GM12878 (cell line): ENCODE results near the gene YBX3. TPM values are rescaled to one million over a fixed set of nuclear protein-coding genes. Genes with fewer than 3 reads are reported as not detected.

ENCODE experiments used
- ATAC-seq: fragments of 200-7000 bp; cut with Tn5 transposase; 3 replicates; pipeline ENCODE4 v1.9.1; 2020; ENCODE audit warnings: mild to moderate bottlenecking, moderate library complexity
- BruUV-seq: library from RNA; stranded (reverse); fragments of 400-500 nt; replicated peaks from 2 replicates; lab custom pipeline; 2021; lab: Mats Ljungman, UMichigan
- CTCF ChIA-PET: fragments of 300-600 bp; sonication (Branson Sonifier 250); formaldehyde crosslinking; extraction: SDS; loops from one replicate; lab custom pipeline; 2021; ENCODE audit warnings: inconsistent platforms; lab: Yijun Ruan, JAX
- POLR2A ChIA-PET: fragments of 350-600 bp; formaldehyde crosslinking; extraction: SDS; loops from one replicate; lab custom pipeline; 2021; ENCODE audit warnings: inconsistent platforms; lab: Charles Lee
- RAD21 ChIA-PET: fragments of 300-600 bp; sonication (Branson Sonifier 250); formaldehyde crosslinking; loops from one replicate; lab custom pipeline; 2023; ENCODE audit warnings: antibody characterized with exemption; ENCODE audit not compliant: unreplicated experiment; lab: Charles Lee
- SMC1A ChIA-PET: fragments of 300-600 bp; sonication (Branson Sonifier 250); formaldehyde crosslinking; loops from one replicate; lab custom pipeline; 2023; ENCODE audit not compliant: unreplicated experiment, uncharacterized antibody; lab: Charles Lee
- DNase-seq: peaks from one replicate; pipeline ENCODE4 v3.0.0-alpha.2; 2011; ENCODE audit warnings: low read depth, low spot score
- FAIRE-seq: peaks from 3 replicates; lab custom pipeline; 2011; peaks lifted over from hg19 to GRCh38; lab: Jason Lieb, UNC
- H2AFZ ChIP-seq: 2 replicates; pipeline ENCODE4 v1.6.0; 2011; ENCODE audit warnings: low read depth, low read length, control low read depth; ENCODE audit not compliant: control insufficient read depth
- H3K27ac ChIP-seq: 2 replicates; pipeline ENCODE4 v1.5.1; 2011; ENCODE audit warnings: control low read depth; ENCODE audit not compliant: control insufficient read depth, insufficient read depth
- H3K27me3 ChIP-seq, 2 experiments: replicated peaks in 1 of 2; 2 replicates each; pipeline versions ENCODE4 v1.6.0 to v1.6.1; 2011; ENCODE audit warnings: low read length in 1 of 2; ENCODE audit not compliant: control insufficient read depth in 2 of 2, insufficient read depth in 2 of 2
- H3K36me3 ChIP-seq, 2 experiments: 2 replicates each; pipeline ENCODE4 v1.5.1; 2011; ENCODE audit warnings: low read length in 1 of 2; ENCODE audit not compliant: control insufficient read depth in 2 of 2, insufficient read depth in 2 of 2
- H3K4me1 ChIP-seq: 2 replicates; pipeline ENCODE4 v1.6.1; 2011; ENCODE audit warnings: mild to moderate bottlenecking, low read length, moderate library complexity, mixed read lengths; ENCODE audit not compliant: control insufficient read depth, insufficient read depth
- H3K4me2 ChIP-seq: 2 replicates; pipeline ENCODE4 v1.6.0; 2011; ENCODE audit warnings: control low read depth; ENCODE audit not compliant: control insufficient read depth, insufficient read depth
- H3K4me3 ChIP-seq: fragments of 200-600 bp; sonication (generic); 2 replicates; pipeline ENCODE4 v1.5.1; 2016
- H3K79me2 ChIP-seq: 2 replicates; pipeline ENCODE4 v1.6.0; 2011; ENCODE audit warnings: low read length; ENCODE audit not compliant: control insufficient read depth, insufficient read depth
- H3K9ac ChIP-seq: 2 replicates; pipeline ENCODE4 v1.8.0; 2011; ENCODE audit warnings: low read length, control low read depth, mixed read lengths; ENCODE audit not compliant: control insufficient read depth, insufficient read depth
- H3K9me3 ChIP-seq: replicated peaks from 3 replicates; pipeline ENCODE4 v1.5.1; 2011; ENCODE audit warnings: mild to moderate bottlenecking, low read length; ENCODE audit not compliant: control insufficient read depth, insufficient read depth
- H4K20me1 ChIP-seq: 2 replicates; pipeline ENCODE4 v1.6.0; 2011; ENCODE audit not compliant: control insufficient read depth, insufficient read depth
- BACH1 ChIP-seq: fragments of 450-650 bp; IDR thresholded peaks from 2 replicates; pipeline ENCODE4 v1.6.1; 2017; ENCODE audit warnings: mild to moderate bottlenecking, borderline replicate concordance
- BHLHE40 ChIP-seq, 2 experiments: fragments of 450-650 bp in 1 of 2; IDR thresholded peaks; 2 replicates each; pipeline ENCODE4 v1.6.1; 2011 to 2017; ENCODE audit warnings: low read depth in 2 of 2, borderline replicate concordance in 1 of 2, improper control_type of control experiment in 1 of 2, low read length in 1 of 2, mild to moderate bottlenecking in 1 of 2
- BMI1 ChIP-seq: fragments of 450-650 bp; IDR thresholded peaks from 2 replicates; pipeline ENCODE4 v1.6.1; 2016; ENCODE audit warnings: mild to moderate bottlenecking, moderate library complexity, borderline replicate concordance
- CREM ChIP-seq: IDR thresholded peaks from 2 replicates; pipeline ENCODE4 v1.6.1; 2014; ENCODE audit warnings: antibody characterized with exemption, low read depth
- CTCF ChIP-seq, 3 experiments: IDR thresholded peaks in 2 of 3; conservative IDR thresholded peaks in 1 of 3; 2 replicates each; pipeline ENCODE4 v1.5.1; 2011; ENCODE audit warnings: low read depth in 3 of 3, low read length in 3 of 3, mild to moderate bottlenecking in 3 of 3, control low read depth in 2 of 3, moderate library complexity in 2 of 3, inconsistent platforms in 1 of 3, mixed read lengths in 1 of 3; ENCODE audit not compliant: control insufficient read depth in 2 of 3, insufficient read depth in 1 of 3; ENCODE audit errors: extremely low read depth in 1 of 3
- FOXK2 ChIP-seq: fragments of 450-650 bp; IDR thresholded peaks from 2 replicates; pipeline ENCODE4 v1.6.1; 2017; ENCODE audit warnings: mild to moderate bottlenecking, moderate library complexity
- LARP7 ChIP-seq: fragments of 450-650 bp; IDR thresholded peaks from 2 replicates; pipeline ENCODE4 v1.6.1; 2017; ENCODE audit warnings: mild to moderate bottlenecking
- MAX ChIP-seq: IDR thresholded peaks from 2 replicates; pipeline ENCODE4 v1.6.1; 2012; ENCODE audit warnings: low read depth, low read length, improper control_type of control experiment
- MEF2A ChIP-seq: IDR thresholded peaks from 2 replicates; pipeline ENCODE4 v1.6.1; 2011; ENCODE audit warnings: low read depth, mild to moderate bottlenecking, low read length, moderate library complexity; ENCODE audit not compliant: insufficient read depth
- MTA3 ChIP-seq: IDR thresholded peaks from 2 replicates; pipeline ENCODE4 v1.6.1; 2012; ENCODE audit warnings: low read length, inconsistent platforms, borderline replicate concordance
- POLR2AphosphoS2 ChIP-seq: IDR thresholded peaks from 2 replicates; pipeline ENCODE4 v1.6.1; 2011; ENCODE audit warnings: low read depth, mild to moderate bottlenecking, low read length, improper control_type of control experiment, moderate library complexity
- POU2F2 ChIP-seq: IDR thresholded peaks from 3 replicates; pipeline ENCODE4 v1.6.1; 2011; ENCODE audit warnings: low read depth, mild to moderate bottlenecking, low read length, borderline replicate concordance
- RAD21 ChIP-seq: IDR thresholded peaks from 2 replicates; pipeline ENCODE4 v1.6.1; 2011; ENCODE audit warnings: mild to moderate bottlenecking, low read depth, low read length, moderate library complexity; ENCODE audit not compliant: insufficient read depth
- RB1 ChIP-seq: fragments of 450-650 bp; formaldehyde crosslinking; IDR thresholded peaks from 2 replicates; pipeline ENCODE4 v1.6.1; 2017; ENCODE audit warnings: mild to moderate bottlenecking, borderline replicate concordance
- RUNX3 ChIP-seq: IDR thresholded peaks from 2 replicates; pipeline ENCODE4 v1.6.1; 2012; ENCODE audit warnings: low read length, inconsistent platforms
- SMARCA5 ChIP-seq: fragments of 450-650 bp; IDR thresholded peaks from 2 replicates; pipeline ENCODE4 v1.6.1; 2017; ENCODE audit warnings: mild to moderate bottlenecking
- SMC3 ChIP-seq: IDR thresholded peaks from 2 replicates; pipeline ENCODE4 v1.6.1; 2011; ENCODE audit warnings: low read length, improper control_type of control experiment, borderline replicate concordance
- YY1 ChIP-seq: IDR thresholded peaks from 2 replicates; pipeline ENCODE4 v1.6.1; 2011; ENCODE audit warnings: low read depth, mild to moderate bottlenecking, low read length
- whole genome bisulfite sequencing: methylation state at CpG from one replicate; pipeline ENCODE4 v1.1.6; 2016; ENCODE audit warnings: low lambda C conversion rate; ENCODE audit not compliant: insufficient replicate concordance, insufficient coverage; ENCODE audit errors: missing lambda C conversion rate; 5-methylcytosine and 5-hydroxymethylcytosine counted together
- in situ Hi-C: fragments of 300-500 bp; cut with MboI; formaldehyde crosslinking; loops from 9 replicates; pipeline ENCODE4 v1.14.3; 2018; ENCODE audit warnings: mixed read lengths
- intact Hi-C: fragments of 100-400 bp; cut with micrococcal nuclease; formaldehyde crosslinking; loops from one replicate; pipeline ENCODE4 v1.14.2; 2022; ENCODE audit not compliant: unreplicated experiment
- polyA plus RNA-seq, 11 experiments: library from polyadenylated mRNA; depleted of rRNA in 4 of 11; unstranded in 6 of 11; stranded (reverse) in 5 of 11; fragments of >200 nt; fragmentation: Nextera tagmentation in 4 of 11; fragmentation: Illumina TruSeq in 1 of 11; extraction: Ambion mirVana in 4 of 11; extraction: Trizol in 1 of 11; gene quantifications; 1 replicate in 1 of 11; 2 replicates in 10 of 11; pipeline versions ENCODE4 v1.2.1 to v1.2.3, GENCODE V29; 2011 to 2016; ENCODE audit warnings: inconsistent platforms in 2 of 11, missing spikeins in 2 of 11, low read depth in 1 of 11
- total RNA-seq, 4 experiments: library from RNA; depleted of rRNA in 3 of 4; stranded (reverse); fragments of >200 nt in 3 of 4; fragmentation: Illumina TruSeq in 1 of 4; extraction: Trizol in 1 of 4; gene quantifications; 2 replicates each; pipeline versions ENCODE4 v1.2.1 to v1.2.3, GENCODE V29; 2013 to 2021
- TF ChIP-seq, protein P1 (sequence below): fragments of 450-650 bp; IDR thresholded peaks from 2 replicates; pipeline ENCODE4 v1.6.1; 2017; ENCODE audit warnings: antibody characterized with exemption, mild to moderate bottlenecking, moderate library complexity

The YBX3 gene
- total and polyA plus RNA-seq, 10 of the 15 experiments (the other 5 are each of a cell fraction or from before 2014, with no cell fraction given) = 25.9 to 221 (median 111) TPM

- RAD21 ChIA-PET = interaction anchor here (0.7 kb wide), 1 partner anchor 18 kb away, joined by 3 read pairs; no protein-coding TSS in a partner anchor
- in situ Hi-C loops (no loop called here), intact Hi-C loops (loop anchor here (1.0 to 10.0 kb wide), 4 partner anchors 279 to 522 kb away; partner anchors contain the start of gene KLRK1)
- Histone ChIP-seq H3K79me2 (no peaks in the 10 kb centered on the region), H3K4me1 (peaks cover 14% of the 10 kb centered on the region; the same call in 1 of the 2 replicates), H3K36me3 (no peaks in the 10 kb centered on the region), H2AFZ (peak within 1 kb of the TSS; percentile 15), H3K9me3 (no peaks in the 10 kb centered on the region), H3K27me3 (peaks cover 0 to 2% of the 10 kb centered on the region in 2 experiments; a peak in 1 of 4 replicates), H4K20me1 (no peaks in the 10 kb centered on the region), H3K9ac (peak within 1 kb of the TSS; percentile 34; the same call in 1 of the 2 replicates), H3K4me3 (peak within 1 kb of the TSS; percentile 32), H3K4me2 (peak within 1 kb of the TSS; percentile 92), H3K27ac (no peak within 1 kb of the TSS)
- no TSS peak for BruUV-seq
- 4% methylated on average over 30 of the region's 35 CpGs for WGBS
- ATAC-seq (peak; percentile 84), DNase-seq (peak; percentile 24), FAIRE-seq (peak; percentile 84)
- SMC1A ChIA-PET = interaction anchor here (1.5 kb wide), 1 partner anchor 438 kb away, joined by 4 read pairs; no protein-coding TSS in a partner anchor
- CTCF ChIA-PET = interaction anchor here (1.3 to 1.6 kb wide), 2 partner anchors 16 to 438 kb away, joined by 4 to 8 read pairs; no protein-coding TSS in a partner anchor
- POLR2A ChIA-PET = no interaction called here
- TF ChIP-seq, protein P1, sequence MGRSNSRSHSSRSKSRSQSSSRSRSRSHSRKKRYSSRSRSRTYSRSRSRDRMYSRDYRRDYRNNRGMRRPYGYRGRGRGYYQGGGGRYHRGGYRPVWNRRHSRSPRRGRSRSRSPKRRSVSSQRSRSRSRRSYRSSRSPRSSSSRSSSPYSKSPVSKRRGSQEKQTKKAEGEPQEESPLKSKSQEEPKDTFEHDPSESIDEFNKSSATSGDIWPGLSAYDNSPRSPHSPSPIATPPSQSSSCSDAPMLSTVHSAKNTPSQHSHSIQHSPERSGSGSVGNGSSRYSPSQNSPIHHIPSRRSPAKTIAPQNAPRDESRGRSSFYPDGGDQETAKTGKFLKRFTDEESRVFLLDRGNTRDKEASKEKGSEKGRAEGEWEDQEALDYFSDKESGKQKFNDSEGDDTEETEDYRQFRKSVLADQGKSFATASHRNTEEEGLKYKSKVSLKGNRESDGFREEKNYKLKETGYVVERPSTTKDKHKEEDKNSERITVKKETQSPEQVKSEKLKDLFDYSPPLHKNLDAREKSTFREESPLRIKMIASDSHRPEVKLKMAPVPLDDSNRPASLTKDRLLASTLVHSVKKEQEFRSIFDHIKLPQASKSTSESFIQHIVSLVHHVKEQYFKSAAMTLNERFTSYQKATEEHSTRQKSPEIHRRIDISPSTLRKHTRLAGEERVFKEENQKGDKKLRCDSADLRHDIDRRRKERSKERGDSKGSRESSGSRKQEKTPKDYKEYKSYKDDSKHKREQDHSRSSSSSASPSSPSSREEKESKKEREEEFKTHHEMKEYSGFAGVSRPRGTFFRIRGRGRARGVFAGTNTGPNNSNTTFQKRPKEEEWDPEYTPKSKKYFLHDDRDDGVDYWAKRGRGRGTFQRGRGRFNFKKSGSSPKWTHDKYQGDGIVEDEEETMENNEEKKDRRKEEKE = no peak
- TF ChIP-seq CTCF (IDR thresholded peaks at IDR 0.05 in 2 of 3, conservative IDR thresholded peaks at IDR 0.05 in 1 of 3; ENCODE audit: control insufficient read depth in 2 of 3, extremely low read depth in 1 of 3, insufficient read depth in 1 of 3, low read depth in 3 of 3, low read length in 3 of 3) = peak; percentile 81 to 87 (median 83)
- TF ChIP-seq MEF2A = 0 out of 2 replicates have a peak, but pooled peaks have one; percentile 34
- peak; percentile 42; the same call in 1 of the 2 replicates for TF ChIP-seq BACH1
- TF ChIP-seq RUNX3 = peak; percentile 90
- TF ChIP-seq YY1 = peak; percentile 84
- TF ChIP-seq POLR2AphosphoS2 = no peak
- no peak for TF ChIP-seq MTA3
- peak; percentile 83 for TF ChIP-seq RAD21
- no peak for TF ChIP-seq MAX
- peak; percentile 21; the same call in 1 of the 2 replicates for TF ChIP-seq LARP7
- peak; percentile 38; the same call in 1 of the 2 replicates for TF ChIP-seq CREM
- no peak for TF ChIP-seq FOXK2
- no peak for TF ChIP-seq BMI1
- TF ChIP-seq SMARCA5 = peak; percentile 77
- 0 out of 3 replicates have a peak, but pooled peaks have one; percentile 19 for TF ChIP-seq POU2F2
- peak; percentile 23 to 34; a peak in 2 of 4 replicates for TF ChIP-seq BHLHE40 (IDR thresholded peaks at IDR 0.05; ENCODE audit: borderline replicate concordance in 1 of 2, low read depth in 2 of 2, low read length in 1 of 2)
- TF ChIP-seq RB1 = peak; percentile 66; the same call in 1 of the 2 replicates
- peak; percentile 58 for TF ChIP-seq SMC3
These were observed 49.3 kb downstream of the YBX3 start, which contains the start of gene STYK1 for GRCh38 chr12:10673659-10674384. Gene STYK1, minus strand, starts transcription at chr12:10674052. Its CDS starts 39,434 bp downstream, at chr12:10634618.
